RWPE1 (cell line): ENCODE measurements around the gene SAC3D1.
A peak's percentile ranks its signal among the peaks of the same experiment; 100 is the strongest.

Source experiments
- CTCF ChIA-PET: fragments of 350-600 bp; sonication (Branson Sonifier 250); formaldehyde crosslinking; extraction: SDS; loops from one replicate; lab custom pipeline; 2021; lab: Yijun Ruan, JAX
- POLR2A ChIA-PET: fragments of 400-600 bp; formaldehyde crosslinking; extraction: SDS; loops from one replicate; lab custom pipeline; 2020; ENCODE audit warnings: antibody characterized with exemption; ENCODE audit not compliant: low non-redundant PET; lab: Yijun Ruan, JAX
- DNase-seq: peaks from one replicate; pipeline ENCODE4 v3.0.0; 2012; ENCODE audit warnings: low spot score
- H3K27ac ChIP-seq: fragments of 450-650 bp; 2 replicates; pipeline ENCODE4 v1.5.1; 2017
- TF ChIP-seq, protein P1 (sequence below): fragments of 450-650 bp; conservative IDR thresholded peaks from 2 replicates; pipeline ENCODE4 v1.5.1; 2017; ENCODE audit warnings: low read depth, mild to moderate bottlenecking

Gene SAC3D1

DNA sequence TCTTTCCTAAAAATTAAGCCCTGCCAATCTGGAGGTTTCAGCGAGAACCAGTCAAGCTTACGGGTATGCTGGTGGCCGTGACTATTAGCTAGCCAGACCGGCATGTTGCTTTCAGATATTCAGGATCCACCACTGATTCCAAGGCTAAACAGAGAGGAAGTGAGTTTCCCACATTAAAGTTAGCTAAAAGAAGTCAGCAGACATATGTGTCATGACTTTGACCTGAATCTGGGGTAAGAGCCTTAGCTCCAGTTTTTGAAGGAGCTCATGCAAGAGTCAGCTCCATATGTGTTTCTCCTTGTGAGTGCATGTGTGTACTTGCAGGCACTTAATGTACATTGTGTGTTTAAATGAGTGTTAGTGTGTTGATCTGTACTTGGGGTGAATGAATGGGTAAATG is 44.4 kb downstream of the SAC3D1 start:
- CTCF ChIA-PET: interaction anchor here (1.6 kb wide), 1 partner anchor 25 kb away, joined by 5 read pairs; no protein-coding TSS in a partner anchor
- peak overlapping the region; percentile 86 for H3K27ac ChIP-seq
- DNase-seq: no peak
- POLR2A ChIA-PET: no interaction called here
- TF ChIP-seq, protein P1, sequence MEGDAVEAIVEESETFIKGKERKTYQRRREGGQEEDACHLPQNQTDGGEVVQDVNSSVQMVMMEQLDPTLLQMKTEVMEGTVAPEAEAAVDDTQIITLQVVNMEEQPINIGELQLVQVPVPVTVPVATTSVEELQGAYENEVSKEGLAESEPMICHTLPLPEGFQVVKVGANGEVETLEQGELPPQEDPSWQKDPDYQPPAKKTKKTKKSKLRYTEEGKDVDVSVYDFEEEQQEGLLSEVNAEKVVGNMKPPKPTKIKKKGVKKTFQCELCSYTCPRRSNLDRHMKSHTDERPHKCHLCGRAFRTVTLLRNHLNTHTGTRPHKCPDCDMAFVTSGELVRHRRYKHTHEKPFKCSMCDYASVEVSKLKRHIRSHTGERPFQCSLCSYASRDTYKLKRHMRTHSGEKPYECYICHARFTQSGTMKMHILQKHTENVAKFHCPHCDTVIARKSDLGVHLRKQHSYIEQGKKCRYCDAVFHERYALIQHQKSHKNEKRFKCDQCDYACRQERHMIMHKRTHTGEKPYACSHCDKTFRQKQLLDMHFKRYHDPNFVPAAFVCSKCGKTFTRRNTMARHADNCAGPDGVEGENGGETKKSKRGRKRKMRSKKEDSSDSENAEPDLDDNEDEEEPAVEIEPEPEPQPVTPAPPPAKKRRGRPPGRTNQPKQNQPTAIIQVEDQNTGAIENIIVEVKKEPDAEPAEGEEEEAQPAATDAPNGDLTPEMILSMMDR: no peak

DNA sequence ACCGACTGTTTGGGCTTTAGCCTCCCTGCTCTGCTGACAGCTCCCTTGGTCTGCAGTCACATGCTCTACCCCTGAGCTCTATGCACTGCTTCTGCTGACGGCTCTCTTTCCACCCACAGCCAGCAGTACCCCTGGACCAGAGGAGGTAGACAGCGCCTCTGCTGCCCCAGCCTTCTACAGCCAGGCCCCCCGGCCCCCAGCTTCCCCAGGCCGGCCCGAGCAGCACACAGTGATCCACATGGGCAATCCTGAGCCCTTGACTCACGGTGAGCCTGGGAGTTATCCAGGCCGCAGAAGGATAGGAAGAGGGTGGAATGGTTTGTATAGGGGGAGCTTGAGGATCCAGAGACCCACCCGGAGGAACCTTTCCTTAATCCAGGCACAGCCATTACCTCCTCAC is 45.8 kb downstream of the SAC3D1 start:
- POLR2A ChIA-PET: no interaction called here
- CTCF ChIA-PET: interaction anchor here (0.7 to 1.6 kb wide), 3 partner anchors 23 to 230 kb away, joined by 3 to 5 read pairs (median 5); no protein-coding TSS in a partner anchor
- peak overlapping the region; percentile 13; the same call in 1 of the 2 replicates for H3K27ac ChIP-seq
- no peak for DNase-seq
- TF ChIP-seq, protein P1: no peak

DNA sequence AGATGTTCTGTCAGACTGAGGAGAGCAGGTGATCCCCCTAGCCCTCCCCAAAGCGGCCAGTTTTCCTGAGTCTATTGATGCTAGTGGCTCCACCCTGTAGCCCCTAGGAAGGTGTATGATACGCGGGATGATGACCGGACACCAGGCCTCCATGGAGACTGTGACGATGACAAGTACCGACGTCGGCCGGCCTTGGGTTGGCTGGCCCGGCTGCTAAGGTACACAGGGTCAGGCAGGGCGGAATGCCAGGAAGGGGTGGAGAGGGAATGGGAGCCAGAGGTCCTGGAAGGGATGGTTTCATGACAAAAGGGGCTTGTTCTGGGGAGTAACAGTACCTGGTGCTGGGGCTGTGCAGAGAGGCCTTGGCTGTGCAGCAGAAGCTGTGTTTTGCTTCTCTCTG is 46.2 kb downstream of the SAC3D1 start:
- TF ChIP-seq, protein P1: no peak
- POLR2A ChIA-PET: no interaction called here
- CTCF ChIA-PET: interaction anchor here (0.7 to 1.0 kb wide), 2 partner anchors 23 to 231 kb away, joined by 3 to 5 read pairs; no protein-coding TSS in a partner anchor
- H3K27ac ChIP-seq: no peak overlapping the region
- no peak for DNase-seq

DNA sequence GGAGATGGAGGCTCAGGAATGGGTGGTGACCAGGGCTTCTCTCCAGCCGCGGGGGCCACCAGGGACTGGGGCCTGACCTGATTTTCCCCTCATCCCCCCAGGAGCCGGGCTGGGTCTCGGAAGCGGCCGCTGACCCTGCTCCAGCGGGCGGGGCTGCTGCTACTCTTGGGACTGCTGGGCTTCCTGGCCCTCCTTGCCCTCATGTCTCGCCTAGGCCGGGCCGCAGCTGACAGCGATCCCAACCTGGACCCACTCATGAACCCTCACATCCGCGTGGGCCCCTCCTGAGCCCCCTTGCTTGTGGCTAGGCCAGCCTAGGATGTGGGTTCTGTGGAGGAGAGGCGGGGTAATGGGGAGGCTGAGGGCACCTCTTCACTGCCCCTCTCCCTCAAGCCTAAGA is 46.8 kb downstream of the SAC3D1 start:
- TF ChIP-seq, protein P1: no peak
- no peak overlapping the region for H3K27ac ChIP-seq
- no peak for DNase-seq
- ChIA-PET CTCF (no interaction called here), POLR2A (no interaction called here)

DNA sequence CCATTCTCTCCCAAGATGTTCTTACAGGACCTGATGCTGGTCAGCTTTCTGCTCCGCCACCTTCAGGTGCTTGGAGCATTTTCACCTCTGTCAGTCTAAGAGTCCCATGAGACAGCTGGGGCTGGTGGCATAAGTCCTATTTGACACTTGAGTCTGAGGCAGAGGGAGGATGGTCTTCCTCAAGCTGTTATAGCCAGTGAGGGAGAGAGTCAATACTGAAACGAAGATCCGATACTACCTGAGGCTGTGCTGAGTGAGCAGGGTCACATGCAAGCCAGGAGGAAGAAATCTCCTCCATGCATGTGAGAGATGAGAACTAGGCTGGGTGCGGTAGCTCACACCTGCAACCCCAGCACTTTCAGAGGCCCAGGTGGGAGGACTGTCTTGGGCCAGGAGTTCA is 48.6 kb downstream of the SAC3D1 start:
- DNase-seq: no peak
- ChIA-PET CTCF (interaction anchor here (0.6 kb wide), 1 partner anchor 15 kb away, joined by 3 read pairs; no protein-coding TSS in a partner anchor), POLR2A (interaction anchor here (0.5 kb wide), 1 partner anchor 723 kb away, joined by 3 read pairs; no protein-coding TSS in a partner anchor)
- peak overlapping the region; percentile 42; the same call in 1 of the 2 replicates for H3K27ac ChIP-seq
- TF ChIP-seq, protein P1: no peak

DNA sequence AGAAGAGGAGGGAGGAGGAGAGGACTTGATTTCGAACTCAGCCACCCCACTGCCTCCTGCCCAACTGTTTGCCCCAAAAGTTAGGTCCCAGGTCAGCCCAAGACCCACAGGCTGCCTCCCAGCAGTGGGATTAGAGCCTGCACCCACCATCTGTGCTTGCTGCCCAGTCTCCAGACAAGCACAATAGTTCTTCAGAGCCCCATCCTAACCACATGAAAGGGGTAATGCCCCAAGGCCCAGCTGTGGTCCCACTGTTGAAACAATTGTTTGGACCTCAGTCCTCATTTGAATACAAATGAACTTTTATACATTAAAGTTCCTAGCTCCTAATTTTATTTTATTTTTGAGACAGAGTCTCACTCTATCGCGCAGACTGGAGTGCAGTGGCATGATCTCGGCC is 49.6 kb downstream of the SAC3D1 start:
- no peak for DNase-seq
- peak overlapping the region; percentile 42 for H3K27ac ChIP-seq
- POLR2A ChIA-PET: no interaction called here
- CTCF ChIA-PET: interaction anchor here (0.6 kb wide), 4 partner anchors 14 to 306 kb away, joined by 3 to 4 read pairs (median 4); partner anchors contain the start of gene TM7SF2
- TF ChIP-seq, protein P1: no peak
